ENCODE measurements around the gene MZT2A.
"Not testable (repeated sequence)": the region's sequence is repeated elsewhere in the genome, so short reads cannot be mapped to it uniquely, and the experiment has no call there.

DNA sequence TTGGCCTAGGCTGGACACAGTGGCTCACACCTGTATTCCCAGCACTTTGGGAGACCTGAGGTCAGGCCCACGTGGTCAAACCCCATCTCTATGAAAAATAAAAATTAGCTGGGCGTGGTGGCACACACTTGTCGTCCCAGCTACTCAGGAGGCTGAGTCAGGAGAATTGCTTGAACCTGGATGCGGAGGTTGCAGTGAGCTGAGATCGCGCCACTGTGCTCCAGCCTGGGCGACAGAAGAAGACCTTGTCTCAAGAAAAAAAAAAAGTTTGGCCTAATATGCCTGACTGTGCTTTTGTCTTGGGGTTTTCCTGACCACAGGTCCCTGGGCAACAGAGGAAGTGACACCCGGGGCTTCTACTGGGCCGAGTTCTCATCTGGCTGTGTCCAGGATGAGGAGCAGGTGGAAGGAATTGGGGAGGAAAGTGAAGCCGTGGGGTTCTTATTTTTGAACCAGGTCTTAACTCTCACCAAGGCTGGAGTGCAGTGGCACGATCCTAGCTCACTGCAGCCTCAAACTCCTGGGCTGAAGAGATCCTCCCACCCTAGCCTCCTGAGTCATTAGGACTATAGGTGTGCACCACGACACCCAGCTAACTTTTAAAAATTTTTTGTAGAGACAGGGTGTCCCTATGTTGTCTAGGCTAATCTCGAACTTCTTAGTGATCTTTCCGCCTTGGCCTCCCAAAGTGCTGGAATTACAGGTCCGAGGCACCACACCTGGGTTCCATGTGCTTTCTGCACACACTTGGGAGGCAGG is 22.4 kb upstream of the MZT2A start:
- TF ChIP-seq CTCF, POLR2AphosphoS5 (IDR thresholded peaks at IDR 0.05): not testable (repeated sequence)

Measured in gastroesophageal sphincter (tissue), 3 donors.